Keratinocyte (primary cell): ENCODE measurements around the gene EXOC4.

Source experiments
- EZH2 ChIP-seq: IDR thresholded peaks from one replicate; pipeline ENCODE4 v1.6.1; 2012; ENCODE audit warnings: inconsistent platforms, mild to moderate bottlenecking, low read length, moderate library complexity
- TF ChIP-seq, protein P1 (sequence below), 3 experiments: IDR thresholded peaks in 1 of 3; conservative IDR thresholded peaks in 1 of 3; optimal IDR thresholded peaks in 1 of 3; 2 replicates in 2 of 3; 3 replicates in 1 of 3; pipeline versions ENCODE3 to v1.5.1; 2011; ENCODE audit warnings: low read length in 3 of 3, mild to moderate bottlenecking in 3 of 3, moderate library complexity in 2 of 3, control low read depth in 1 of 3, inconsistent platforms in 1 of 3; ENCODE audit not compliant: insufficient read depth in 2 of 3; ENCODE audit errors: extremely low read depth in 1 of 3

DNA sequence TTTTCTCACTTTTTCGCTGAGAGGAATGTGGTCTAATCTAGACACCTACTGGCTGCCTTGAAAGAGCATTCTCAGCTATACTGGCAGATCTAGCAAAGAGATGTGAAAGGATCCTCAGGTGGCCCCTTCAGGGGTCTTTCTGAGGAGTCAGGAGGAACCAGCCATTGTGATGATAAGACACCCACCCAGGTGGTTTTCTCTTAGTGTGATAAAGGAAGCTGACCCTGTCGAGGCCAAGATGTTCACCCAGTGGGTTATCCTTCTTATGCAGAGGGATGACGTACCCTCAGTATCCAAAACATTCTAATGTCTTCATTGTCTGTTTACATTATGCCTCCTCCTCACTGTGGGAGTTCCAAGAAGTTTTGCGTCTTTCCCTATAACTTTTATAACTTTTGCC lies 776.0 kb downstream of the EXOC4 start:
- TF ChIP-seq, protein P1, sequence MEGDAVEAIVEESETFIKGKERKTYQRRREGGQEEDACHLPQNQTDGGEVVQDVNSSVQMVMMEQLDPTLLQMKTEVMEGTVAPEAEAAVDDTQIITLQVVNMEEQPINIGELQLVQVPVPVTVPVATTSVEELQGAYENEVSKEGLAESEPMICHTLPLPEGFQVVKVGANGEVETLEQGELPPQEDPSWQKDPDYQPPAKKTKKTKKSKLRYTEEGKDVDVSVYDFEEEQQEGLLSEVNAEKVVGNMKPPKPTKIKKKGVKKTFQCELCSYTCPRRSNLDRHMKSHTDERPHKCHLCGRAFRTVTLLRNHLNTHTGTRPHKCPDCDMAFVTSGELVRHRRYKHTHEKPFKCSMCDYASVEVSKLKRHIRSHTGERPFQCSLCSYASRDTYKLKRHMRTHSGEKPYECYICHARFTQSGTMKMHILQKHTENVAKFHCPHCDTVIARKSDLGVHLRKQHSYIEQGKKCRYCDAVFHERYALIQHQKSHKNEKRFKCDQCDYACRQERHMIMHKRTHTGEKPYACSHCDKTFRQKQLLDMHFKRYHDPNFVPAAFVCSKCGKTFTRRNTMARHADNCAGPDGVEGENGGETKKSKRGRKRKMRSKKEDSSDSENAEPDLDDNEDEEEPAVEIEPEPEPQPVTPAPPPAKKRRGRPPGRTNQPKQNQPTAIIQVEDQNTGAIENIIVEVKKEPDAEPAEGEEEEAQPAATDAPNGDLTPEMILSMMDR (optimal IDR thresholded peaks at IDR 0.05 in 1 of 3, IDR thresholded peaks at IDR 0.05 in 1 of 3, conservative IDR thresholded peaks at IDR 0.05 in 1 of 3; ENCODE audit: extremely low read depth in 1 of 3, insufficient read depth in 2 of 3, low read length in 3 of 3): no peak
- TF ChIP-seq EZH2: no peak
